Liver (tissue), 9 donors: ENCODE results near the gene FGF16. TPM values are rescaled to one million over a fixed set of nuclear protein-coding genes. Genes with fewer than 3 reads are reported as not detected.

ENCODE experiments used
- DNase-seq: peaks from one replicate; pipeline ENCODE4 v3.0.0-alpha.2; 2017; ENCODE audit warnings: low spot score
- H3K27ac ChIP-seq, 2 donors: one replicate each; pipeline ENCODE4 v1.7.0; 2013; ENCODE audit warnings: inconsistent platforms in 2 of 2, low read length in 2 of 2, control low read depth in 1 of 2, low read depth in 1 of 2, mild to moderate bottlenecking in 1 of 2
- H3K27me3 ChIP-seq, 4 donors: one replicate each; pipeline versions ENCODE4 v1.6.1 to v1.7.0; 2013; ENCODE audit warnings: low read length in 3 of 4, inconsistent platforms in 1 of 4, mild to moderate bottlenecking in 1 of 4, moderate library complexity in 1 of 4; ENCODE audit not compliant: control insufficient read depth in 4 of 4, insufficient read depth in 4 of 4
- H3K36me3 ChIP-seq, 4 donors: one replicate each; pipeline versions ENCODE4 v1.6.1 to v1.7.0; 2013; ENCODE audit warnings: low read length in 3 of 4, mild to moderate bottlenecking in 3 of 4, low read depth in 1 of 4, moderate library complexity in 1 of 4; ENCODE audit not compliant: control insufficient read depth in 4 of 4, insufficient read depth in 3 of 4
- H3K4me1 ChIP-seq, 4 donors: one replicate each; pipeline versions ENCODE4 v1.6.1 to v1.7.0; 2013; ENCODE audit warnings: low read length in 3 of 4, mild to moderate bottlenecking in 3 of 4, moderate library complexity in 1 of 4; ENCODE audit not compliant: control insufficient read depth in 4 of 4, insufficient read depth in 4 of 4
- H3K4me3 ChIP-seq, 3 donors: one replicate each; pipeline versions ENCODE4 v1.6.1 to v1.7.0; 2013; ENCODE audit warnings: low read length in 3 of 3, control low read depth in 1 of 3, low read depth in 1 of 3, mild to moderate bottlenecking in 1 of 3
- H3K9ac ChIP-seq, 2 donors: one replicate each; pipeline ENCODE4 v1.7.0; 2013; ENCODE audit warnings: low read length in 2 of 2, mild to moderate bottlenecking in 2 of 2, moderate library complexity in 2 of 2, control low read depth in 1 of 2, low read depth in 1 of 2
- H3K9me3 ChIP-seq, 4 donors: one replicate each; pipeline versions ENCODE4 v1.6.1 to v1.7.0; 2013; ENCODE audit warnings: low read length in 3 of 4; ENCODE audit not compliant: control insufficient read depth in 4 of 4
- ATF3 ChIP-seq: IDR thresholded peaks from 2 replicates; pipeline ENCODE4 v1.6.1; 2016; ENCODE audit warnings: antibody characterized with exemption
- CTCF ChIP-seq: fragments of 150-350 bp; IDR thresholded peaks from 2 replicates; pipeline ENCODE4 v1.5.1; 2017; ENCODE audit warnings: improper control_type of control experiment, low read depth, low read length; ENCODE audit not compliant: missing input control
- EGR1 ChIP-seq, 2 donors: IDR thresholded peaks; 2 replicates each; pipeline ENCODE4 v1.6.1; 2016 to 2018; ENCODE audit warnings: antibody characterized with exemption in 2 of 2, low read depth in 2 of 2
- FOXA1 ChIP-seq: IDR thresholded peaks from 2 replicates; pipeline ENCODE4 v1.6.1; 2016; ENCODE audit warnings: antibody characterized with exemption
- GABPA ChIP-seq, 2 donors: IDR thresholded peaks in 1 of 2; conservative IDR thresholded peaks in 1 of 2; 2 replicates each; pipeline ENCODE4 v1.6.1; 2016; ENCODE audit warnings: antibody characterized with exemption in 2 of 2, mild to moderate bottlenecking in 1 of 2, moderate library complexity in 1 of 2
- HNF4A ChIP-seq, 2 donors: conservative IDR thresholded peaks; 2 replicates each; pipeline ENCODE4 v1.6.1; 2016; ENCODE audit warnings: antibody characterized with exemption in 2 of 2, mild to moderate bottlenecking in 2 of 2
- HNF4G ChIP-seq: IDR thresholded peaks from 2 replicates; pipeline ENCODE4 v1.6.1; 2016; ENCODE audit warnings: antibody characterized with exemption
- JUND ChIP-seq, 2 donors: IDR thresholded peaks; 2 replicates each; pipeline ENCODE4 v1.6.1; 2016; ENCODE audit warnings: antibody characterized with exemption in 2 of 2
- MAX ChIP-seq: IDR thresholded peaks from 2 replicates; pipeline ENCODE4 v1.6.1; 2016; ENCODE audit warnings: antibody characterized with exemption
- NR2F2 ChIP-seq: IDR thresholded peaks from 2 replicates; pipeline ENCODE4 v1.6.1; 2016; ENCODE audit warnings: antibody characterized with exemption
- RAD21 ChIP-seq, 2 donors: IDR thresholded peaks; 2 replicates each; pipeline ENCODE4 v1.6.1; 2016; ENCODE audit warnings: antibody characterized with exemption in 2 of 2, mild to moderate bottlenecking in 2 of 2
- REST ChIP-seq: IDR thresholded peaks from 2 replicates; pipeline ENCODE4 v1.6.1; 2016; ENCODE audit warnings: antibody characterized with exemption, mild to moderate bottlenecking
- RXRA ChIP-seq, 2 donors: IDR thresholded peaks; 2 replicates each; pipeline ENCODE4 v1.6.1; 2017 to 2018; ENCODE audit warnings: antibody characterized with exemption in 2 of 2, mild to moderate bottlenecking in 1 of 2
- SP1 ChIP-seq: IDR thresholded peaks from 2 replicates; pipeline ENCODE4 v1.6.1; 2018; ENCODE audit warnings: antibody characterized with exemption, mild to moderate bottlenecking
- TAF1 ChIP-seq: conservative IDR thresholded peaks from 2 replicates; pipeline ENCODE4 v1.6.1; 2016; ENCODE audit warnings: antibody characterized with exemption, mild to moderate bottlenecking
- YY1 ChIP-seq: IDR thresholded peaks from 2 replicates; pipeline ENCODE4 v1.6.1; 2016; ENCODE audit warnings: antibody characterized with exemption, mild to moderate bottlenecking
- ZBTB33 ChIP-seq: IDR thresholded peaks from 2 replicates; pipeline ENCODE4 v1.6.1; 2016; ENCODE audit warnings: antibody characterized with exemption
- WGBS: extraction: QIAGEN DNeasy Blood & Tissue Kit; methylation state at CpG from one replicate; pipeline ENCODE4 v1.1.7; 2013; 5-methylcytosine and 5-hydroxymethylcytosine counted together
- polyA plus RNA-seq, 2 donors: library from polyadenylated mRNA; stranded (reverse) in 1 of 2; unstranded in 1 of 2; fragments of 200-250 nt in 1 of 2; fragments of >200 nt in 1 of 2; fragmentation: Nextera tagmentation in 1 of 2; extraction: Ambion mirVana in 1 of 2; gene quantifications; one replicate each; pipeline versions ENCODE4 v1.2.1 to v1.2.3, GENCODE V29; 2013 to 2015
- total RNA-seq, 2 donors: library from RNA; depleted of rRNA; stranded (reverse); fragments of >200 nt; gene quantifications; one replicate each; pipeline ENCODE4 v1.2.3, GENCODE V29; 2014
- donor health status: healthy.
- donor health status: healthy.
- donor health status: healthy.
- donor health status: healthy.
- donor health status: healthy.

The FGF16 gene
- total and polyA plus RNA-seq, 4 donors = not detected

- H3K9ac ChIP-seq = no peak overlapping the region
- H3K4me3 ChIP-seq = no peak overlapping the region
- no peaks in the 10 kb centered on the region for H3K36me3 ChIP-seq
- no peaks in the 10 kb centered on the region for H3K27me3 ChIP-seq
- no peaks in the 10 kb centered on the region for H3K4me1 ChIP-seq
- DNase-seq = no peak
- 83% methylated on average over 5 of the region's 5 CpGs for WGBS
- H3K27ac ChIP-seq = no peak overlapping the region
- H3K9me3 ChIP-seq = peaks cover 0 to 2% (median 0%) of the 10 kb centered on the region in 4 donors
- no peak for TF ChIP-seq GABPA (IDR thresholded peaks at IDR 0.05 in 1 of 2, conservative IDR thresholded peaks at IDR 0.05 in 1 of 2)
- TF ChIP-seq TAF1 = no peak
- TF ChIP-seq ZBTB33 = no peak
- no peak for TF ChIP-seq NR2F2
- TF ChIP-seq ATF3 = no peak
- TF ChIP-seq HNF4A (conservative IDR thresholded peaks at IDR 0.05) = no peak
- TF ChIP-seq RAD21 (IDR thresholded peaks at IDR 0.05) = no peak
- no peak for TF ChIP-seq YY1
- TF ChIP-seq CTCF = no peak
- TF ChIP-seq MAX = no peak
- no peak for TF ChIP-seq SP1
- no peak for TF ChIP-seq EGR1 (IDR thresholded peaks at IDR 0.05; ENCODE audit: low read depth in 2 of 2)
- TF ChIP-seq HNF4G = no peak
- no peak for TF ChIP-seq RXRA (IDR thresholded peaks at IDR 0.05)
- no peak for TF ChIP-seq JUND (IDR thresholded peaks at IDR 0.05)
These were observed 36.9 kb downstream of the FGF16 start for GRCh38 chrX:77484045-77484444.

- H3K27ac ChIP-seq = no peak overlapping the region
- H3K4me3 ChIP-seq = no peak overlapping the region
- no peaks in the 10 kb centered on the region for H3K36me3 ChIP-seq
- WGBS = 79% methylated on average over 20 of the region's 20 CpGs
- no peaks in the 10 kb centered on the region for H3K9me3 ChIP-seq
- H3K27me3 ChIP-seq = peaks cover 0 to 2% (median 0%) of the 10 kb centered on the region in 4 donors
- no peak for TF ChIP-seq FOXA1
- TF ChIP-seq EGR1 (IDR thresholded peaks at IDR 0.05; ENCODE audit: low read depth in 2 of 2) = no peak
- TF ChIP-seq RAD21 (IDR thresholded peaks at IDR 0.05) = no peak
- no peak for TF ChIP-seq NR2F2
- no peak for TF ChIP-seq ATF3
- TF ChIP-seq SP1 = no peak
- TF ChIP-seq YY1 = no peak
- TF ChIP-seq MAX = no peak
- no peak for TF ChIP-seq RXRA (IDR thresholded peaks at IDR 0.05)
- no peak for TF ChIP-seq ZBTB33
- TF ChIP-seq HNF4A (conservative IDR thresholded peaks at IDR 0.05) = no peak
- no peak for TF ChIP-seq JUND (IDR thresholded peaks at IDR 0.05)
- no peak for TF ChIP-seq TAF1
- no peak for TF ChIP-seq REST
- TF ChIP-seq GABPA (IDR thresholded peaks at IDR 0.05 in 1 of 2, conservative IDR thresholded peaks at IDR 0.05 in 1 of 2) = no peak
- no peaks in the 10 kb centered on the region for H3K4me1 ChIP-seq
- no peak overlapping the region for H3K9ac ChIP-seq
- no peak for DNase-seq
These were observed 46.7 kb downstream of the FGF16 start for GRCh38 chrX:77493677-77494553.
